Effector memory CD4-positive, alpha-beta T cell (primary cell): ENCODE data around the gene ITPR2.
"Not testable (repeated sequence)": the region's sequence is repeated elsewhere in the genome, so short reads cannot be mapped to it uniquely, and the experiment has no call there.

ENCODE experiments used
- DNase-seq, 3 donors: peaks; one replicate each; pipeline ENCODE4 v3.0.0-alpha.2; 2020
- H3K27ac ChIP-seq: 2 replicates; pipeline ENCODE4 v1.7.0; 2013; ENCODE audit warnings: mild to moderate bottlenecking, low read length, moderate library complexity; ENCODE audit not compliant: insufficient read depth, poor library complexity, severe bottlenecking
- H3K27me3 ChIP-seq: replicated peaks from 2 replicates; pipeline ENCODE4 v1.7.0; 2013; ENCODE audit warnings: mild to moderate bottlenecking, low read length; ENCODE audit not compliant: insufficient read depth, control insufficient read depth, poor library complexity, severe bottlenecking
- H3K36me3 ChIP-seq: 2 replicates; pipeline ENCODE4 v1.7.0; 2013; ENCODE audit warnings: mild to moderate bottlenecking, low read length, moderate library complexity; ENCODE audit not compliant: control insufficient read depth, insufficient read depth
- H3K4me1 ChIP-seq: 2 replicates; pipeline ENCODE4 v1.7.0; 2013; ENCODE audit warnings: low read length, mild to moderate bottlenecking; ENCODE audit not compliant: control insufficient read depth, insufficient read depth, poor library complexity, severe bottlenecking
- H3K4me3 ChIP-seq: 2 replicates; pipeline ENCODE4 v1.7.0; 2013; ENCODE audit warnings: low read length, low read depth, mild to moderate bottlenecking; ENCODE audit not compliant: insufficient read depth, poor library complexity, severe bottlenecking
- H3K9me3 ChIP-seq: 2 replicates; pipeline ENCODE4 v1.7.0; 2013; ENCODE audit warnings: mild to moderate bottlenecking, low read length, moderate library complexity; ENCODE audit not compliant: control insufficient read depth

The ITPR2 gene

GRCh38 chr12:26323673-26324072 lies 509.3 kb downstream of the ITPR2 start:
- no peak for DNase-seq
- H3K4me3 ChIP-seq = no peak overlapping the region
- no peak overlapping the region for H3K27ac ChIP-seq
- H3K36me3 ChIP-seq = no peaks in the 10 kb centered on the region
- H3K4me1 ChIP-seq = no peaks in the 10 kb centered on the region
- H3K9me3 ChIP-seq = no peaks in the 10 kb centered on the region
- H3K27me3 ChIP-seq = no peaks in the 10 kb centered on the region

- Histone ChIP-seq H3K36me3 (no peaks in the 10 kb centered on the region), H3K27ac (no peak overlapping the region), H3K9me3 (no peaks in the 10 kb centered on the region), H3K27me3 (no peaks in the 10 kb centered on the region), H3K4me3 (no peak overlapping the region), H3K4me1 (no peaks in the 10 kb centered on the region)
- DNase-seq = no peak
Observed at GRCh38 chr12:26319511-26319910, 513.5 kb downstream of the ITPR2 start.

- Histone ChIP-seq H3K9me3 (no peaks in the 10 kb centered on the region), H3K4me1 (no peaks in the 10 kb centered on the region), H3K36me3 (no peaks in the 10 kb centered on the region), H3K27ac (no peak overlapping the region), H3K27me3 (no peaks in the 10 kb centered on the region), H3K4me3 (no peak overlapping the region)
- no peak for DNase-seq
Observed at GRCh38 chr12:26318661-26319068, 514.3 kb downstream of the ITPR2 start.

- Histone ChIP-seq H3K9me3 (no peaks in the 10 kb centered on the region), H3K4me3 (no peak overlapping the region), H3K36me3 (no peaks in the 10 kb centered on the region), H3K27ac (no peak overlapping the region), H3K27me3 (no peaks in the 10 kb centered on the region), H3K4me1 (no peaks in the 10 kb centered on the region)
- DNase-seq = no peak
Observed at GRCh38 chr12:26317942-26318575, 514.9 kb downstream of the ITPR2 start.

- not testable (repeated sequence) for H3K4me1 ChIP-seq, H3K27ac ChIP-seq, H3K27me3 ChIP-seq, H3K9me3 ChIP-seq, DNase-seq, H3K36me3 ChIP-seq, H3K4me3 ChIP-seq
Observed at GRCh38 chr12:26314103-26314502, 518.9 kb downstream of the ITPR2 start.

GRCh38 chr12:26310489-26310888 lies 522.5 kb downstream of the ITPR2 start:
- not testable (repeated sequence) for H3K4me1 ChIP-seq

GRCh38 chr12:26309634-26310033 lies 523.4 kb downstream of the ITPR2 start:
- DNase-seq = no peak
- Histone ChIP-seq H3K27me3 (no peaks in the 10 kb centered on the region), H3K4me3 (no peak overlapping the region), H3K9me3 (no peaks in the 10 kb centered on the region), H3K27ac (no peak overlapping the region), H3K36me3 (no peaks in the 10 kb centered on the region), H3K4me1 (no peaks in the 10 kb centered on the region)

More at GRCh38 chr12:26310489-26310888, 522.5 kb downstream of the ITPR2 start:
- H3K9me3 ChIP-seq, H3K27ac ChIP-seq, DNase-seq, H3K4me3 ChIP-seq, H3K27me3 ChIP-seq, H3K36me3 ChIP-seq: not testable (repeated sequence)

GRCh38 chr12:26304273-26304672 lies 528.7 kb downstream of the ITPR2 start:
- Histone ChIP-seq H3K4me3 (no peak overlapping the region), H3K9me3 (no peaks in the 10 kb centered on the region), H3K27me3 (no peaks in the 10 kb centered on the region), H3K27ac (no peak overlapping the region), H3K4me1 (no peaks in the 10 kb centered on the region), H3K36me3 (no peaks in the 10 kb centered on the region)
- no peak for DNase-seq

- Histone ChIP-seq H3K36me3 (no peaks in the 10 kb centered on the region), H3K27me3 (no peaks in the 10 kb centered on the region), H3K9me3 (no peaks in the 10 kb centered on the region), H3K4me1 (peaks cover 5% of the 10 kb centered on the region), H3K27ac (no peak overlapping the region), H3K4me3 (no peak overlapping the region)
- no peak for DNase-seq
Observed at GRCh38 chr12:26303418-26303817, 529.6 kb downstream of the ITPR2 start.

- DNase-seq = no peak
- no peak overlapping the region for H3K27ac ChIP-seq
- peaks cover 5% of the 10 kb centered on the region for H3K4me1 ChIP-seq
- no peaks in the 10 kb centered on the region for H3K27me3 ChIP-seq
- no peaks in the 10 kb centered on the region for H3K36me3 ChIP-seq
- H3K4me3 ChIP-seq = no peak overlapping the region
- H3K9me3 ChIP-seq = no peaks in the 10 kb centered on the region
Observed at GRCh38 chr12:26302776-26303175, 530.2 kb downstream of the ITPR2 start.
